GM19023 (cell line): Measurements from ENCODE around the gene ASTL.

ENCODE experiments used
- ATAC-seq: cut with Tn5 transposase; IDR thresholded peaks from one replicate; pipeline ENCODE4 v1.9.1; 2021; ENCODE audit warnings: mild to moderate bottlenecking, moderate library complexity; ENCODE audit not compliant: unreplicated experiment

ASTL gene

GRCh38 chr2:96159084-96159830 is 21.0 kb upstream of the ASTL start:
- ATAC-seq: no peak

GRCh38 chr2:96158554-96158940 is 20.2 kb upstream of the ASTL start:
- ATAC-seq: no peak

DNA sequence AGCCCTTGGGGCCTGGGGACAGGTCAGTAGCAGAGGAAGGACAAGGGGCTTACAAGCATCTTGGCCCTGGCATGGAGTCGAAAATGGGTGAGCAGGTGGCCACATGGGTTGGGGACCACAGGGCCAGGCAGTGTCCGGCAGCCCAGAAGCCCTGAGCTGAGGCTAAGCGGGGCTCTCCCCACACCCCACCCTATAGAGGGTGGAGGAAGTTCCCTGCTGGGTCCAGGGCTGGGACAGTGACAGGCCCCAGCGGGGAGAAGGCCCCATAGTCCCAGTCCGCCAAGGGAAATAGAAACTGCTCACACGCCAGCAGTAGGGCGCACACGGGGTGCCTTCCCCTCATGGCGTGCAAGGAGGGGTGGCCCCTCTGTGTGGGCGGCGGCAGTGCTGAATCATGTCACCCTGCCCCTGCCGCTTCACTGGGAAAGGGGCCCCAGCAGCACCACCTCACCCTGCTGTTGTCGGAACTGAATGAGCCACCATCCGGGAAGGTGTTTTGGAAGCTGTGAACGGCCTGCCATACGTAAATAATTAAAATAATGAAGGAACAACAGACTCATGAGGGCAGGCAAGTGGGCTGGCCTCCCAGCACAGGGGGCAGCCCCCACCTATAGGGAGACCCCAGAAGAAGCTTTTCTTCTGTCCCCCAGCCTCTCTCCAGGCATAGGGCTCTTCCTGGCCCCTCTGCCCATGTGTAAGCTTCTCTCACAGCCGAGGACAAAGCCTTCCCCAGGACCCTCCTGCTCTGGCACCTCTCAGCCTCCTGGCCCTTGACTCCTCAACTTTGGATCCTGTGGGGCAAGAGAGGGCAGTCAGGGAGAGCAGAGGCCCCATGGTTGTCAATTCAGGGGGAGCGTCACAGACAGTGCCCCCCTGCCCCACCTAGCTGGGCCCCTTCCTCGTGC is 19.6 kb upstream of the ASTL start:
- ATAC-seq: peak; percentile 68

GRCh38 chr2:96156926-96157648 is 18.8 kb upstream of the ASTL start:
- peak; percentile 39 for ATAC-seq

DNA sequence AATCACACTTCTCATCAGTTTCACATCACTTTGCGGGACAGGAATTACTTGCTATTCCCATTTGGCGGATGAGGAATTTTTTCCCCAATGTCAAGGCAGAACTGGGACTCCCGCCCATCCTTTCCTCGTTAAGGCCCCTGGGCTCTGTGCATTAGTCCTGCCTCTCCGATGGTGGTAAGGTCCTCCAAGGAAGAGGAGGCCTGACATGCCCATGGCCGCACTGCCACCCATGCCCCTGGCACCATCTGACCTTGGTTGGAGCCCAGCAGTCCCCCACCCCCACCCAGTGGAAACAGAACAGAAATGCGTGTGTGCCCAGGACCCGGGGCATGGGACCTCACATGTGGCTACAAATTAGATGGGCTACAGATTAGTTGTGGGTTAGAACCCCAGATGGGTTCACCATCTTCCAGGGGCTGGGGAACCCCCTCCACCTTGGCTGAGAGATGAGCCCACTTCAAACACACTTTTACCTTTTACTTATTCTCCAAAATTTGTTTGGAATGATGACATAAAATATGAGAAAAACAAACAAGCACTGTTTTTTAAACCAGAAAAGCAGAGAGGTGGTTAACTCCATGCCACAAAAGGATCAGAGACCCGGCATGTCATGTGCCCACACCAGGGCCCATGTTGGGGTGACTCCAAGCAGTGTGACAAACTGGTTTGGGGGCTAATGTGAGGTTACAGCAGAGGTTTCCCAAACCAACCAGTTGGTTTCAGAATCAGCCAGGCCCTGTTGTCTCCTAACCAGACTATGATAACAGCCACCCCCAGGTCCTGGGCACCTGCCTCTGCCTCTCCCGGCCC is 17.9 kb upstream of the ASTL start:
- no peak for ATAC-seq

DNA sequence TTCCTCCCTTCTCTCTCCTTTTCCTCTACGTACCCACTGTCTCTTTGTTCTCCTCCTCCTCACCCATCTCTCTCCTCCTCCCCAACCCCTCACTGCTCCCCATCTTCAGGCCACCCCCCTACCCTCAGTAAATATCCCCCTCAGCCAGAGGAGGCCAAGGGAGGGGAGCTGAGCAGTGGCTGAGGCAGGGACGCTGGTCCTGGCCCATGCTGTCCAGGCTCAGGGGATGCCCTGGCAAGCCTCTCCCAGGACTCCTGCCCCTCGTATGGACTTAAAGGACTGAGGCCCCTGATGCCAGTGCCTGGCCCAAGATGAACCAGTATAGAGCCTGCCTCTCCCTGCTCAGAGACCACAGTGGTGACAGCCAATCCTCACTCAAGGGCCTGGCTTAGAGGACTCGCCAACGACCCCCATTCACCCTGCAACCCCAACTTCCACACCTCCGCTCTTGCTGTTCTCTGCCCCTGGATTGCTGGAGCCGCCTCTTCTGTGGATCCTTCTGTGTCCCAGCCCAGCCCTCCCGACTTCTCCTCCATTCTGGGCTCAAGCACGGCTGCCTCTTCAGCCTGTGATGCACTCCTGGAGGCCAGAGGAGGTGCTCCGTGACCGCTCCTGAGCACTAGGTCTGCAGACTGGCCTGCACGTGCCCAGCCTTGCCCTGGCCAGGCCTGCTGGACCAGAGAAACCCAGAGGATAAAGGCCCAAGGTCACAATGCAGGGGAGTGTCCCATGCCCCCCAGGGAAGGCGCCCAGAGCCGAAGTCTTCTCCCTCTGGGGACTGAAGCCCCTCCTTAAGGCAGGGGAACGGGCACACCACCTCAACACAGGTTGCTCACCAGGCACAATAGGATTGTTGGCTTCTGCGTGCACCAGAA is 16.4 kb upstream of the ASTL start:
- no peak for ATAC-seq

DNA sequence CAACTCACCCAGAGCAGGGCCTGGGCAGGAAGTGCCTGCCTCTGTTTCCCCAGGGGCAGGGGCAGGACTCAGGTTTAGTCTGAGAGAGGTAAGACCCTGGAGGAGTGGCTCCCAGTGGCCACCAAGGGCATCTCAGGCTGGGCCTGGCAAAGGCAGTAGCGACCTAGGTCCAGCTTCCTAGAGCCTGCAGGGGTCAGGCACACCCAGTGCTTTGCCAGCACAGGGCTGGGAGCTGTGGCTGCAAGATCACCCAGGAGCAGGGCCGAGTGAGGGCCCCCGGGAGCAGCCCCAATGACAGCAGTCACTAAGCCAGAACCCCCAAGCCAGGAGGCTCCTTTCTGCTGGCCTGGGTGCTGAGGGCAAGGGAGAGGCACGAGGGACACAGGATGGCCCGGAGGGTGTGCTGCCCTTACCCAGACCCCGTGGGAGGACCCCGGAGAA is 15.7 kb upstream of the ASTL start:
- ATAC-seq: no peak

DNA sequence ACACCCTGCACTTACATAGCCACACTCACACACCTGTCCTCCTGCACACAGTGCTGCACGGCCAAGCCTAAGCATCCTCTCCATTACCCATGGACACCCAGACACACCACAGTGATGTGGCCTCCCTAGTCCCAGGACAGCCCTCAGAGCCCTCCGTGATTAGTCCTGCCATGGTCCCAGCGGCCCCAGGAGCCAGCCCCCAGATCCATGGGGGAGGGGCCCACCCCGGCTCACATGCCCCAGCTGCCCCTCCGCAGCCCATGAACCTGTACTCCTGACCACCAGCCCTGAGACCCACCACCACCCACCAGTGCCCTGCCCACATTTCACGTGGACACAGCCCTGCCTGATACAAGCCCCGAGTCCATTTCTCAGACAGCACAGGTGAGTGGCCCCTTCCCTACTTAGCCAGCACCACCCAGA is 15.0 kb upstream of the ASTL start:
- ATAC-seq: no peak

- ATAC-seq: no peak
Observed at GRCh38 chr2:96152304-96153161, 14.2 kb upstream of the ASTL start.

DNA sequence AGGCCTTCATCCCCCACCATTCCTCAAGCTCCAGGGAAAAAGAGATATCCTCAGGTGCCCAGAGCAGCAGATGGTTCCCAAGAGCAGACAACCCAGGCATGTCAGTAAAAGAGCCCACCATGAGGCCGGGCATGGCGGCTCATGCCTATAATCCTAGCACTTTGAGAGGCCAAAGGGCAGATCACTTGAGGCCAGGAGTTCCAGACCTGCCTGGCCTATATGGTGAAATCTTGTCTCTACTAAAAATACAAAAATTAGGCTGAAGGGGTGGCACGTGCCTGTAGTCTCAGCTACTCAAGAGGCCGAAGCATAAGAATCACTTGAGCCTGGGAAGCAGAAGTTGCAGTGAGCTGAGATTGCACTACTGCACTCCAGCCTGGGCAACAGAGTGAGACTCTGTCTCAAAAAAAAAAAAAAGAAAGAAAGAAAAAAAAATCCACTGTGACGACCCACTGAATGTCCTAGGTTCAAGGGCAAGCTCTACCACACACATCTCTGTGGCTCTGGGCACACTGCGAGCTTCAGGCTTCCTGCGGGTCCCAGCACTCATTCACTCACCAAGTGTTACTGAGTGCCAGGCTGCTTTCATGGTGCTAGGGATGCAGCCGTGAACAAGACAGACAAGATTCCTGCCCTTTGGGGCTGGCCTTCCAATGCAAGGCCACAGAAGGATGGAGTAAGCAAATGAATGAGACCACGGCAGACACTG is 13.4 kb upstream of the ASTL start:
- ATAC-seq: no peak

- ATAC-seq: no peak
Observed at GRCh38 chr2:96150791-96151594, 12.7 kb upstream of the ASTL start.

- no peak for ATAC-seq
Observed at GRCh38 chr2:96150007-96150640, 11.8 kb upstream of the ASTL start.

GRCh38 chr2:96148410-96149217 is 10.3 kb upstream of the ASTL start:
- ATAC-seq: no peak

- no peak for ATAC-seq
Observed at GRCh38 chr2:96147593-96148201, 9.4 kb upstream of the ASTL start.

GRCh38 chr2:96146881-96147592 is 8.7 kb upstream of the ASTL start:
- no peak for ATAC-seq
